Measurements from ENCODE around the gene PARP9.

The PARP9 gene

DNA sequence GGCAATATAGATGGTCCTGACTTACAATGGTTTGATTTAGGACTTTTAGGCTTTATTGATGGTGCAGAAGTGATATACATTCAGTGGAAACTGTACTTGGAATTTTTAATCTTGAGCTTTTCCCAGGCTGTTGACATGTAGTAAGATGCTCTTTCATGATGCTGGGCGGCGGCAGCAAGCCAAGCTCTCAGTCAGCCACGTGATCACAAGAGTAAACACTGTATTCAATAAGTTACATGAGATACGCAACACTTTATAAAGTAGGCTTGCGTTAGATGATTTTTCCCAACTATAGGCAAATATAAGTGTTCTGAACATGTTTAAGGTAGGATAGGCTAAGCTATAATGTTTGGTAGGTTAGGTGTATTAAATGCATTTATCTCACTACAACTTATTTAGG lies 17.9 kb downstream of the PARP9 start:
- no peak overlapping the region for H3K4me3 ChIP-seq (ENCODE audit: insufficient read length, low read depth)
- no peaks in the 10 kb centered on the region for H3K36me3 ChIP-seq (ENCODE audit: insufficient read depth, insufficient read length, low read length)
- H3K9me3 ChIP-seq (ENCODE audit: insufficient read depth, low read length) = no peaks in the 10 kb centered on the region
- no peaks in the 10 kb centered on the region for H3K27me3 ChIP-seq (ENCODE audit: insufficient read depth, insufficient read length)
- no peak for TF ChIP-seq YY1 (IDR thresholded peaks at IDR 0.05; ENCODE audit: insufficient read depth, insufficient read length)
- TF ChIP-seq ZNF274 (IDR thresholded peaks at IDR 0.05; ENCODE audit: low read depth, low read length) = no peak
- TF ChIP-seq SUZ12 (IDR thresholded peaks at IDR 0.05; ENCODE audit: extremely low read depth, insufficient read depth, insufficient read length) = no peak
- DNase-seq (ENCODE audit: low read depth, low spot score) = no peak
- no peak overlapping the region for H3K9ac ChIP-seq (ENCODE audit: insufficient read length, low read depth)
- H3K4me1 ChIP-seq (ENCODE audit: insufficient read depth, insufficient read length) = no peaks in the 10 kb centered on the region

DNA sequence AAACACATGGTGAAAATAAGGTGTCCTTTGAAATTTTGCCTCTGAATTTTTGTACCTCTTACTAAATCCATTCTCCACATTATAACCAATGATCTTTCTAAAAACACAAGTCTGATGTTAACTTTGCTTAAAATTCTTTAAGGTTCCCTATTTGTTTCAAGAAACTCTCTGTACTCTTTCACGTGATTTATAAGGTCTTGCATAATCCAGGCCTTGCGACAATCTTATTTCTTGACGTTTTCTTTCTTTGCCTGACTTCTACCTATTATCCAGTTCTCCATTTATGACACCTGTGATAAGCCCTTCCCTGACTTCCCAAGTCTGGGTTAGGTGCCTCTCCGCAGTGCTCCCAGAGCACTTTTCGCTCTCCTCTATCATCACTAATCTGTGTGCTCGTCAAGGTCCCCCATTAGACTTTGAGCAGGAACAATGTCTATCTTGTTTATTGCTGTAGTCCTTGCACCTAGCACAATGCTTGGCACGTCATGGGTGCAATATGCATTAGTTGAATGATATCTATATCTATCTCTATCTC lies 25.1 kb downstream of the PARP9 start:
- H3K9ac ChIP-seq (ENCODE audit: insufficient read length, low read depth) = no peak overlapping the region
- no peaks in the 10 kb centered on the region for H3K27me3 ChIP-seq (ENCODE audit: insufficient read depth, insufficient read length)
- H3K4me1 ChIP-seq (ENCODE audit: insufficient read depth, insufficient read length) = no peaks in the 10 kb centered on the region
- no peak overlapping the region for H3K4me3 ChIP-seq (ENCODE audit: insufficient read length, low read depth)
- TF ChIP-seq ZNF274 (IDR thresholded peaks at IDR 0.05; ENCODE audit: low read depth, low read length) (no peak), SUZ12 (IDR thresholded peaks at IDR 0.05; ENCODE audit: extremely low read depth, insufficient read depth, insufficient read length) (no peak), YY1 (IDR thresholded peaks at IDR 0.05; ENCODE audit: insufficient read depth, insufficient read length) (no peak)
- H3K9me3 ChIP-seq (ENCODE audit: insufficient read depth, low read length) = no peaks in the 10 kb centered on the region
- no peak for DNase-seq (ENCODE audit: low read depth, low spot score)
- no peaks in the 10 kb centered on the region for H3K36me3 ChIP-seq (ENCODE audit: insufficient read depth, insufficient read length, low read length)

DNA sequence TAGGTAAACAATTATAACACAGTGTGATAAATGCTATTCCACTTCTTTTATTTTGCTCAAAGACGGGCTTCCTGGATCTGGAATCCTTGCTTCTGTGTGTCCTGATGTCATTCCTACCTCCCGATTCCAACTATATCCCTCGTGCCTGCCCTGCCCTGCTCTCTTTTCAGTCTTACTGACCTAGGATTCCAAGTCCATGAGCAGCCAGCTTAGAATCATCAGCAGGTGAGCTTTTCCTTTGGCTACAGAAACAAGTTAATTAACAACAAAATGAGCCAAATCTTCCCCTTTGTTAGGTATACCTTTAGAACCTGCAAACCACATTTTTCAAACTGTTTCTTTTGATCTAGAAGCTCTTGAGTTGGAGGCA lies 27.5 kb downstream of the PARP9 start:
- Histone ChIP-seq H3K36me3 (ENCODE audit: insufficient read depth, insufficient read length, low read length) (no peaks in the 10 kb centered on the region), H3K4me1 (ENCODE audit: insufficient read depth, insufficient read length) (no peaks in the 10 kb centered on the region), H3K4me3 (ENCODE audit: insufficient read length, low read depth) (no peak overlapping the region), H3K9me3 (ENCODE audit: insufficient read depth, low read length) (no peaks in the 10 kb centered on the region), H3K9ac (ENCODE audit: insufficient read length, low read depth) (no peak overlapping the region), H3K27me3 (ENCODE audit: insufficient read depth, insufficient read length) (no peaks in the 10 kb centered on the region)
- no peak for DNase-seq (ENCODE audit: low read depth, low spot score)
- no peak for TF ChIP-seq YY1 (IDR thresholded peaks at IDR 0.05; ENCODE audit: insufficient read depth, insufficient read length)
- TF ChIP-seq ZNF274 (IDR thresholded peaks at IDR 0.05; ENCODE audit: low read depth, low read length) = no peak
- no peak for TF ChIP-seq SUZ12 (IDR thresholded peaks at IDR 0.05; ENCODE audit: extremely low read depth, insufficient read depth, insufficient read length)

DNA sequence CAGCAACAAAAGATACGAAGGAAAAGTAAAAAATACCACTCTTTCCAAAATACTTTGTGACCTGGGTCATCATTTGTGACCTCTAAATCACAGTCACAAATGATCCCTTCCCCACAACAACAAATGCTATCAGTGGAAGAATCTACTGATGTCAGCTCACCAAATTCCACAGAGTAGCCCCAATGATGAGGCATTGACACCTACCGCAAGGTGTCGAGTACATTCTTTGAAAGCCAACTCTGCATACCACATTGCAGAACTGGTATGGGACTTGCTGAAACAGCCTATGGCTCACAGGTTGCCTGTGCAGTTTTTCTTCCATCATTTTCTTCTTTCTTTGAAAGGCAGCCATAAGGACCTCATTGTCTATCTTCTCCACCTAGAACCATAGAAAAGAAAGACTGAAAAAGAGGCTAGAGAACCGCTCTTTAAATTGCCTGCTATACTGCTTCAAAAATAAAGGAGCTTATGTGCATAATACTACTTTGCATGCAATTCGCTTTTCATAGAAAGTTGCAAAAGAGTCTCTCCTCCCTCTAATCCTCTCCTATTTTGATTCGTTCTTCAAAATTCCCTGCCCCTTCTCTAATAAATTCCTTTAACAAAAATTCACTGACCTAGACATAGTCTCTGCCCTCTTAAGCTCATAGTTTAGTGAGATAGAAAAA lies 28.0 kb downstream of the PARP9 start:
- DNase-seq (ENCODE audit: low read depth, low spot score) = no peak
- Histone ChIP-seq H3K4me1 (ENCODE audit: insufficient read depth, insufficient read length) (no peaks in the 10 kb centered on the region), H3K9ac (ENCODE audit: insufficient read length, low read depth) (no peak overlapping the region), H3K27me3 (ENCODE audit: insufficient read depth, insufficient read length) (no peaks in the 10 kb centered on the region), H3K36me3 (ENCODE audit: insufficient read depth, insufficient read length, low read length) (no peaks in the 10 kb centered on the region), H3K9me3 (ENCODE audit: insufficient read depth, low read length) (no peaks in the 10 kb centered on the region), H3K4me3 (ENCODE audit: insufficient read length, low read depth) (no peak overlapping the region)
- no peak for TF ChIP-seq YY1 (IDR thresholded peaks at IDR 0.05; ENCODE audit: insufficient read depth, insufficient read length)
- TF ChIP-seq ZNF274 (IDR thresholded peaks at IDR 0.05; ENCODE audit: low read depth, low read length) = no peak
- TF ChIP-seq SUZ12 (IDR thresholded peaks at IDR 0.05; ENCODE audit: extremely low read depth, insufficient read depth, insufficient read length) = no peak

DNA sequence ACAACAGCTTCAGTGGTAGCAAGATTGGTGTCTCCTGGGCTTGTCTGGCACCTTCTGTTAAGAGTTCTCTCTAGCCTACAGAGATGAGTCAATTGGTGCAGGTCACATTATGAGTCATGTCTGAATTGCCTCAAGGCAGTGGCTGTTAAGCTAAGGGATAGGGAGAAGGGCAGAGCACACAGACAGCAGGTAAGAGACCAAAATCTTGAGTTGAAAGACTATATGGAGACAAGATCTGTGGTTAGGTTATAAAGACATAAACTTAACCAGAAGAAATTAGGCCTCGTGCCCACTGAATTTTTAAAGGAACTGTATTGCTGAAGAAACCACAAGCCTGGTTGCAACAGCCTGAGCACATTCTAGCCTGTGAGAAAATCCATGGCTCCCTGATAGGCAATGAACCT lies 30.2 kb downstream of the PARP9 start:
- TF ChIP-seq YY1 (IDR thresholded peaks at IDR 0.05; ENCODE audit: insufficient read depth, insufficient read length) (no peak), SUZ12 (IDR thresholded peaks at IDR 0.05; ENCODE audit: extremely low read depth, insufficient read depth, insufficient read length) (no peak), ZNF274 (IDR thresholded peaks at IDR 0.05; ENCODE audit: low read depth, low read length) (no peak)
- Histone ChIP-seq H3K9me3 (ENCODE audit: insufficient read depth, low read length) (no peaks in the 10 kb centered on the region), H3K4me3 (ENCODE audit: insufficient read length, low read depth) (no peak overlapping the region), H3K9ac (ENCODE audit: insufficient read length, low read depth) (no peak overlapping the region), H3K36me3 (ENCODE audit: insufficient read depth, insufficient read length, low read length) (no peaks in the 10 kb centered on the region), H3K4me1 (ENCODE audit: insufficient read depth, insufficient read length) (no peaks in the 10 kb centered on the region), H3K27me3 (ENCODE audit: insufficient read depth, insufficient read length) (no peaks in the 10 kb centered on the region)
- no peak for DNase-seq (ENCODE audit: low read depth, low spot score)

DNA sequence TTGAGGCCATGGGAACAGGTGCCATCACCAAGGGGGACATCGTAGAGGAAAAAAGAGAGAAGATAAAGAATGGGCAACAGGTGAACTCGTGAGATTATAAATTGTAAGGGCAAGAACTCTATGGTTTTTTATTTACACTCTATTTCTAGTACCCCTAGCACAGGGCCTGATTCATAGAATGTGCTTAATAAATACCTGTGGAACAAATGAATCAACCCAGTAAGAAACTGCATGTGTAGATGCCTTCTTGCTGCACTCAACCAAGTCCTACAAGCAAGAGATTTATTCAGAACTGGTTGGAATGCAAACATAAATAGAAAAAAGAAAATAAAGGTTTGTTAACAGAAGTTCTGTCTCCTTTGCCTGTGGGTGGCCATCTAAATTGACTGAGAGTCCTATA lies 30.6 kb downstream of the PARP9 start:
- H3K9ac ChIP-seq (ENCODE audit: insufficient read length, low read depth) = no peak overlapping the region
- TF ChIP-seq YY1 (IDR thresholded peaks at IDR 0.05; ENCODE audit: insufficient read depth, insufficient read length) (no peak), SUZ12 (IDR thresholded peaks at IDR 0.05; ENCODE audit: extremely low read depth, insufficient read depth, insufficient read length) (no peak)
- no peak for DNase-seq (ENCODE audit: low read depth, low spot score)
- no peaks in the 10 kb centered on the region for H3K36me3 ChIP-seq (ENCODE audit: insufficient read depth, insufficient read length, low read length)
- H3K9me3 ChIP-seq (ENCODE audit: insufficient read depth, low read length) = no peaks in the 10 kb centered on the region
- H3K4me1 ChIP-seq (ENCODE audit: insufficient read depth, insufficient read length) = no peaks in the 10 kb centered on the region
- H3K4me3 ChIP-seq (ENCODE audit: insufficient read length, low read depth) = no peak overlapping the region
- H3K27me3 ChIP-seq (ENCODE audit: insufficient read depth, insufficient read length) = no peaks in the 10 kb centered on the region

DNA sequence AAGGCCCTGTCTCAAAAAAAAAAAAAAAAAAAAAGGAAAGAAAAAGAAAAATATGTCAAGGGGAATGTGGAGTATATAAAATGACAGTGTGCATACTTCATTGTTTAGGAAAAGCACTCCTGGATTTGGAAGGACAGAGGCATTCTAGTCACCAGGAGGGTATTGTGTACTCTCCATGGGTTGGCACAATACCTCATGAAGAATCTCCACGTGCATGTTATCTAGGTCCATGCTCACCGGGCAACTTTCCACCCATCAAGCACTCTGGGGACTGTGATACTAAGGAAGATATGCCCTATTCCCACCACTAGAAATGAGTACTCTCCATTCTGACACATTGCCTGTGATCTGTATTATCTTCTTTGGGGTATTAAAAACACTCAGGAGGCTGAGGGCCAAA lies 33.9 kb downstream of the PARP9 start:
- H3K4me3 ChIP-seq (ENCODE audit: insufficient read length, low read depth) = no peak overlapping the region
- no peaks in the 10 kb centered on the region for H3K9me3 ChIP-seq (ENCODE audit: insufficient read depth, low read length)
- H3K9ac ChIP-seq (ENCODE audit: insufficient read length, low read depth) = no peak overlapping the region
- no peaks in the 10 kb centered on the region for H3K27me3 ChIP-seq (ENCODE audit: insufficient read depth, insufficient read length)
- H3K4me1 ChIP-seq (ENCODE audit: insufficient read depth, insufficient read length) = no peaks in the 10 kb centered on the region
- TF ChIP-seq ZNF274 (IDR thresholded peaks at IDR 0.05; ENCODE audit: low read depth, low read length) (no peak), SUZ12 (IDR thresholded peaks at IDR 0.05; ENCODE audit: extremely low read depth, insufficient read depth, insufficient read length) (no peak), YY1 (IDR thresholded peaks at IDR 0.05; ENCODE audit: insufficient read depth, insufficient read length) (no peak)
- H3K36me3 ChIP-seq (ENCODE audit: insufficient read depth, insufficient read length, low read length) = no peaks in the 10 kb centered on the region
- no peak for DNase-seq (ENCODE audit: low read depth, low spot score)

Data from NT2/D1 (cell line).